T-cell (primary cell): ENCODE data around the gene LDB2. TPM values are rescaled to one million over a fixed set of nuclear protein-coding genes. Genes with fewer than 3 reads are reported as not detected.
"Not testable (repeated sequence)": the region's sequence is repeated elsewhere in the genome, so short reads cannot be mapped to it uniquely, and the experiment has no call there.

Experiments used
- ATAC-seq, 4 experiments: fragments of 200-7000 bp in 3 of 4; fragments of 150-1000 bp in 1 of 4; cut with Tn5 transposase; replicated peaks in 1 of 4; 1 replicate in 3 of 4; 2 replicates in 1 of 4; pipeline ENCODE4 v1.10.0; 2021; ENCODE audit warnings: moderate library complexity in 3 of 4, mild to moderate bottlenecking in 2 of 4, moderate number of reproducible peaks in 1 of 4
- CTCF ChIA-PET, 2 donors: fragments of 300-600 bp; sonication (Branson Sonifier 250); formaldehyde crosslinking; loops; one replicate each; lab custom pipeline; 2022; ENCODE audit warnings: antibody characterized with exemption in 2 of 2; lab: Charles Lee
- POLR2A ChIA-PET, 2 donors: fragments of 300-600 bp; sonication (Branson Sonifier 250); formaldehyde crosslinking; loops; one replicate each; lab custom pipeline; 2022; ENCODE audit warnings: antibody characterized with exemption in 2 of 2; lab: Charles Lee
- DNase-seq, 35 experiments: peaks; one replicate each; pipeline versions ENCODE4 v3.0.0 to v3.0.0-alpha.2; 2013 to 2023
- H3K27ac ChIP-seq: one replicate; pipeline ENCODE4 v1.5.1; 2013; ENCODE audit warnings: low read length
- H3K27me3 ChIP-seq, 2 experiments: replicated peaks in 1 of 2; 1 replicate in 1 of 2; 2 replicates in 1 of 2; pipeline versions ENCODE4 v1.6.1 to v1.7.0; 2013; ENCODE audit warnings: low read length in 1 of 2, mixed read lengths in 1 of 2; ENCODE audit not compliant: control insufficient read depth in 2 of 2, insufficient read depth in 2 of 2; ENCODE audit errors: extremely low read depth in 1 of 2
- H3K36me3 ChIP-seq, 2 donors: 1 replicate in 1 of 2; 2 replicates in 1 of 2; pipeline versions ENCODE4 v1.6.1 to v1.7.0; 2013; ENCODE audit warnings: low read length in 1 of 2; ENCODE audit not compliant: control insufficient read depth in 2 of 2, insufficient read depth in 1 of 2; ENCODE audit errors: extremely low read depth in 1 of 2
- H3K4me1 ChIP-seq, 2 experiments: 1 replicate in 1 of 2; 2 replicates in 1 of 2; pipeline versions ENCODE4 v1.6.1 to v1.7.0; 2013; ENCODE audit warnings: low read length in 2 of 2, mixed read lengths in 1 of 2; ENCODE audit not compliant: insufficient read depth in 2 of 2, control insufficient read depth in 1 of 2; ENCODE audit errors: extremely low read depth in 1 of 2
- H3K4me3 ChIP-seq, 2 donors: 1 replicate in 1 of 2; 2 replicates in 1 of 2; pipeline versions ENCODE4 v1.5.1 to v1.7.0; 2013; ENCODE audit warnings: mild to moderate bottlenecking in 2 of 2, low read length in 1 of 2, moderate library complexity in 1 of 2; ENCODE audit not compliant: control insufficient read depth in 1 of 2; ENCODE audit errors: extremely low read depth in 1 of 2
- H3K9me3 ChIP-seq: 2 replicates; pipeline ENCODE4 v1.7.0; 2013
- H3K27ac Mint-ChIP-seq, 2 donors: one replicate each; pipeline ENCODE4 v1.8.0; 2020 to 2021; ENCODE audit warnings: mild to moderate bottlenecking in 2 of 2, mixed read lengths in 2 of 2
- H3K27me3 Mint-ChIP-seq, 2 donors: one replicate each; pipeline ENCODE4 v1.8.0; 2021 to 2022; ENCODE audit warnings: mixed read lengths in 2 of 2
- H3K36me3 Mint-ChIP-seq: one replicate; pipeline ENCODE4 v1.8.0; 2021; ENCODE audit warnings: mixed read lengths
- H3K4me1 Mint-ChIP-seq, 3 donors: one replicate each; pipeline ENCODE4 v1.8.0; 2020 to 2022; ENCODE audit warnings: mixed read lengths in 3 of 3, mild to moderate bottlenecking in 1 of 3
- H3K4me3 Mint-ChIP-seq, 3 donors: one replicate each; pipeline ENCODE4 v1.8.0; 2020 to 2022; ENCODE audit warnings: mild to moderate bottlenecking in 3 of 3, mixed read lengths in 3 of 3, moderate library complexity in 3 of 3
- H3K9me3 Mint-ChIP-seq, 3 donors: one replicate each; pipeline ENCODE4 v1.8.0; 2020 to 2022; ENCODE audit warnings: mixed read lengths in 3 of 3
- WGBS: methylation state at CpG from one replicate; pipeline ENCODE4 v1.1.5; 2013; ENCODE audit warnings: missing lambda C conversion rate; ENCODE audit not compliant: insufficient coverage; 5-methylcytosine and 5-hydroxymethylcytosine counted together
- total RNA-seq, 35 experiments: library from RNA in 6 of 35; stranded (reverse) in 6 of 35; fragments of 120-200 nt in 1 of 35; gene quantifications; one replicate each; pipeline versions ENCODE4 v1.2.1 to v1.2.4 and lab custom pipeline; 2013 to 2026

Gene LDB2
- total RNA-seq, 5 donors from 2014 or later (not counting 1 experiment from before 2014, with no cell fraction given), result 0.15 to 0.82 (median 0.39) TPM; not detected in 2

- no peak for DNase-seq
- Histone ChIP-seq H3K9me3 (no peaks in the 10 kb centered on the region), H3K36me3 (no peaks in the 10 kb centered on the region), H3K27me3 (no peaks in the 10 kb centered on the region), H3K4me1 (no peaks in the 10 kb centered on the region), H3K4me3 (no peak overlapping the region), H3K27ac (no peak overlapping the region)
- ChIA-PET POLR2A (no interaction called here), CTCF (no interaction called here)
- ATAC-seq, result no peak
- Mint-ChIP-seq H3K4me3 (no peak overlapping the region), H3K9me3 (no peaks in the 10 kb centered on the region), H3K27ac (no peak overlapping the region), H3K4me1 (no peaks in the 10 kb centered on the region), H3K27me3 (no peaks in the 10 kb centered on the region), H3K36me3 (no peaks in the 10 kb centered on the region)
- WGBS, result 76% methylated on average over 2 of the region's 3 CpGs
These were observed 367.5 kb downstream of the LDB2 start for GRCh38 chr4:16530688-16531635.

GRCh38 chr4:16524911-16525554 lies 373.4 kb downstream of the LDB2 start:
- no peak for ATAC-seq
- Mint-ChIP-seq H3K9me3 (peaks cover 0 to 5% (median 0%) of the 10 kb centered on the region in 3 donors), H3K27ac (no peak overlapping the region), H3K4me1 (no peaks in the 10 kb centered on the region), H3K36me3 (no peaks in the 10 kb centered on the region), H3K4me3 (no peak overlapping the region), H3K27me3 (peaks cover 0 to 4% of the 10 kb centered on the region in 2 donors)
- Histone ChIP-seq H3K4me1 (no peaks in the 10 kb centered on the region), H3K27me3 (no peaks in the 10 kb centered on the region), H3K27ac (no peak overlapping the region), H3K9me3 (no peaks in the 10 kb centered on the region), H3K4me3 (no peak overlapping the region), H3K36me3 (no peaks in the 10 kb centered on the region)
- ChIA-PET POLR2A (no interaction called here), CTCF (no interaction called here)
- whole genome bisulfite sequencing, result 71% methylated on average over 2 of the region's 5 CpGs
- DNase-seq, result no peak

GRCh38 chr4:16524406-16524805 lies 374.0 kb downstream of the LDB2 start:
- H3K4me3 ChIP-seq, result no peak overlapping the region
- H3K27ac ChIP-seq, result no peak overlapping the region
- Mint-ChIP-seq H3K9me3 (peaks cover 0 to 5% (median 0%) of the 10 kb centered on the region in 3 donors), H3K27ac (no peak overlapping the region), H3K4me3 (no peak overlapping the region), H3K27me3 (peaks cover 0 to 4% of the 10 kb centered on the region in 2 donors), H3K4me1 (no peaks in the 10 kb centered on the region), H3K36me3 (no peaks in the 10 kb centered on the region)
- DNase-seq (no peak), ATAC-seq (no peak)
- ChIA-PET POLR2A (no interaction called here), CTCF (no interaction called here)
- H3K4me1 ChIP-seq, result no peaks in the 10 kb centered on the region
- H3K36me3 ChIP-seq, result no peaks in the 10 kb centered on the region
- no peaks in the 10 kb centered on the region for H3K27me3 ChIP-seq
- no peaks in the 10 kb centered on the region for H3K9me3 ChIP-seq
- 87% methylated on average over 5 of the region's 5 CpGs for WGBS

GRCh38 chr4:16523526-16523925 lies 374.9 kb downstream of the LDB2 start:
- H3K4me1 ChIP-seq, H3K36me3 Mint-ChIP-seq, H3K4me1 Mint-ChIP-seq, H3K36me3 ChIP-seq, H3K27me3 ChIP-seq, H3K4me3 ChIP-seq, H3K27ac ChIP-seq, DNase-seq, CTCF ChIA-PET, H3K27me3 Mint-ChIP-seq, H3K27ac Mint-ChIP-seq, H3K9me3 Mint-ChIP-seq, H3K9me3 ChIP-seq, H3K4me3 Mint-ChIP-seq, ATAC-seq, POLR2A ChIA-PET: not testable (repeated sequence)
- WGBS, result 100% methylated on average over 2 of the region's 6 CpGs

- H3K27ac ChIP-seq, result no peak overlapping the region
- peaks cover 0 to 5% (median 0%) of the 10 kb centered on the region in 3 donors for H3K9me3 Mint-ChIP-seq
- H3K27me3 Mint-ChIP-seq, result peaks cover 0 to 6% of the 10 kb centered on the region in 2 donors
- no peak overlapping the region for H3K4me3 ChIP-seq
- ChIA-PET POLR2A (no interaction called here), CTCF (no interaction called here)
- H3K36me3 Mint-ChIP-seq, result no peaks in the 10 kb centered on the region
- no peaks in the 10 kb centered on the region for H3K27me3 ChIP-seq
- ATAC-seq (no peak), DNase-seq (no peak)
- no peaks in the 10 kb centered on the region for H3K4me1 Mint-ChIP-seq
- no peaks in the 10 kb centered on the region for H3K36me3 ChIP-seq
- no peak overlapping the region for H3K4me3 Mint-ChIP-seq
- H3K9me3 ChIP-seq, result no peaks in the 10 kb centered on the region
- WGBS, result 20% methylated on average over 1 of the region's 1 CpG
- no peaks in the 10 kb centered on the region for H3K4me1 ChIP-seq
- no peak overlapping the region for H3K27ac Mint-ChIP-seq
These were observed 377.1 kb downstream of the LDB2 start for GRCh38 chr4:16521156-16521915.

GRCh38 chr4:16516796-16517439 lies 381.5 kb downstream of the LDB2 start:
- H3K36me3 Mint-ChIP-seq, result no peaks in the 10 kb centered on the region
- H3K9me3 Mint-ChIP-seq, result peaks cover 0 to 5% (median 0%) of the 10 kb centered on the region in 3 donors
- no peak overlapping the region for H3K4me3 Mint-ChIP-seq
- WGBS, result 40% methylated on average over 1 of the region's 5 CpGs
- Histone ChIP-seq H3K36me3 (no peaks in the 10 kb centered on the region), H3K27me3 (no peaks in the 10 kb centered on the region), H3K9me3 (no peaks in the 10 kb centered on the region), H3K27ac (no peak overlapping the region), H3K4me1 (no peaks in the 10 kb centered on the region), H3K4me3 (no peak overlapping the region)
- ATAC-seq (no peak), DNase-seq (no peak)
- POLR2A ChIA-PET, result no interaction called here
- H3K27me3 Mint-ChIP-seq, result peaks cover 0 to 3% of the 10 kb centered on the region in 2 donors
- CTCF ChIA-PET, result no interaction called here
- no peak overlapping the region for H3K27ac Mint-ChIP-seq
- no peaks in the 10 kb centered on the region for H3K4me1 Mint-ChIP-seq
